IPS-20b (cell line): ENCODE data around the gene EGR4.
"Not testable (repeated sequence)": the region's sequence is repeated elsewhere in the genome, so short reads cannot be mapped to it uniquely, and the experiment has no call there.

Experiments
- H3K27ac ChIP-seq: one replicate; pipeline ENCODE4 v1.5.1; 2013; ENCODE audit warnings: low read length
- H3K27me3 ChIP-seq: 2 replicates; pipeline ENCODE4 v1.6.1; 2013; ENCODE audit warnings: mild to moderate bottlenecking, low read length, inconsistent platforms; ENCODE audit not compliant: insufficient read depth
- H3K36me3 ChIP-seq: 2 replicates; pipeline ENCODE4 v1.6.1; 2013; ENCODE audit warnings: low read depth, mild to moderate bottlenecking, inconsistent platforms, low read length, moderate library complexity; ENCODE audit not compliant: insufficient read depth
- H3K4me1 ChIP-seq: 2 replicates; pipeline ENCODE4 v1.6.1; 2013; ENCODE audit warnings: mild to moderate bottlenecking, control low read depth, inconsistent platforms, low read length, moderate library complexity; ENCODE audit not compliant: insufficient read depth
- H3K4me3 ChIP-seq: 2 replicates; pipeline ENCODE4 v1.5.1; 2013; ENCODE audit warnings: mild to moderate bottlenecking, low read length, inconsistent platforms
- H3K9ac ChIP-seq: 2 replicates; pipeline ENCODE4 v1.6.1; 2013; ENCODE audit warnings: low read depth, mild to moderate bottlenecking, inconsistent platforms, low read length, moderate library complexity
- H3K9me3 ChIP-seq: 2 replicates; pipeline ENCODE4 v1.6.1; 2013; ENCODE audit warnings: mild to moderate bottlenecking, low read depth, low read length, inconsistent platforms; ENCODE audit not compliant: insufficient read depth

Gene EGR4

DNA sequence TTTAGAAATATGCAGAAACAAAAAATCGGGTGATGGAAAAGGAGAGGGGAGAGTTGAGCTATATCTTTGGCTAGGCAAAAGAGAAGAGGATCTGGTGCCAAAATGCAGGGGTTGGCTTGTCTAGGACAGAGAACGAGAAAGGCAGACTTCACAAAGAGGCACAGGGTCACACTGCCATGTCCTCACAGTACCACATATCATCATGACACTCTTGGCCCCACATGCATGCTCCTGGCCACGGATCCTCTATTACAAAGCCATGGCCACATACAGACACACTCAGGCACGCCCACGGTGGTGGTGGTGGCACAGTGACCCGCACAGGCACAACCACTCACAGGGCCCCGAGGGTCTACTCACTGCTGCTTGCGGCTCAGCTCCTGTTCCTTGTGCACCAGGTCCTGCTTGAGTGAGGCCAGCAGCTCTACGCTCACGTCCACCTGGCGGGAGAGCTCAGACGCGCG lies 24.9 kb downstream of the EGR4 start:
- Histone ChIP-seq H3K27ac (no peak overlapping the region), H3K9me3 (no peaks in the 10 kb centered on the region), H3K4me3 (peak overlapping the region; percentile 64), H3K36me3 (no peaks in the 10 kb centered on the region; the same call in 1 of the 2 replicates), H3K4me1 (no peaks in the 10 kb centered on the region), H3K9ac (peak overlapping the region; percentile 56; the same call in 1 of the 2 replicates), H3K27me3 (peaks cover 55% of the 10 kb centered on the region)

DNA sequence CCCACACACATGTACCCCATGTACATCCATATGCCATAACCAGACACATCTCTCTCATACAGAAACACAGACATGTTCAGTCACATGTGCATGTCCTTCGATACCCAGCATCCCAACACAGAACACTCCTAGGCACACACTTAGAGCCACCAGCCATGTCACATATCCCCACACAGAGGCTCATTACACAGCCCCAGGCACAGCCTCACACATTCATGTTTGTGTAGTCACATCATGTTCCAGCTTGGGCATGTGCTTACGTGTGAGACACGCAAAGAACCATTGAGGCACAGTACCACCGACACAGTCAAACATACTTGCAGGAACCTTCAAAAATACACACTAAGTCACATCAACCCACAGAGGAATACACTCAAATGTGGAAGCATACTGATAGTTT lies 26.3 kb downstream of the EGR4 start:
- peaks cover 53% of the 10 kb centered on the region for H3K27me3 ChIP-seq
- no peak overlapping the region for H3K9ac ChIP-seq
- no peaks in the 10 kb centered on the region for H3K4me1 ChIP-seq
- no peak overlapping the region for H3K4me3 ChIP-seq
- H3K36me3 ChIP-seq, result peaks cover 4% of the 10 kb centered on the region; the same call in 1 of the 2 replicates
- H3K9me3 ChIP-seq, result no peaks in the 10 kb centered on the region
- no peak overlapping the region for H3K27ac ChIP-seq

DNA sequence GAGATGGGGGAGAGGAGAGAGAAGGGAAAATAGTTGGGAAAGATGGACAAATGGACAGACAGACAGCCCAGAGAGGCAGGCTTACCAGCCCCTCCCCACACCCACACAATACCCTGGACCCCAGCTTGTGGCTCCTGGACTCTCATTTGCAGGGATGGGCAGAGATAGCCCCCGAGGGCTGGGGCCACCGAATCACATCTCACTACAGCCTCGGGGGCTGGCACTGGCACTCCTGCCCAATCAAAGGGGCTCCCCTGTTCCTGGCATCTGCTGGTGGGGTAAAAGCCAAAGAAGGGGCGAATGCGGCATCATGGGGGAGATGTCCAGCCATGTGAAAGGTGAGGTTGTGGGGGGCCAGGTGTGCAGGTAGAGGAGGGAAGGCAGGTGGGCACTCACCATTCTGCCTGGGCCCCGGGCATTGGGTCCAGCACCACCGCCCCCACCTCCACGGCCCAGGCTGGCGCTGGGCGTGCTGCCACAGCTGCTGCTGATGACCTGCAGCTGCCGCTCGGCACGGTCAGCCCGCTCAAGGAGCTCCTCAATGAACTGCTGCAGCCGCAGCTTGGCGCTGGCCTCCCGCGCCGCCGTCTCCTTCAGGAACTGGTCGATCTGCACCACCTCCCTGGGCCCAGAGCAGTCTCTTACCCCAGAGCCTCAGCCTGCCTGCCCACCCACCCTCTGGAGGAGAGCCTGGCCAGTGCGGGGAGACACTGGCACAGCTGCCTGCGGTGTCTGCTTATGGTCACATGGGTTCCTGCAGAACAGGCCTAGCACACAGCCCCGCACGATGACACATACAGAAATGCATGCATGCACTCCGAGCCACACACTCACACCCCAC lies 27.1 kb downstream of the EGR4 start:
- Histone ChIP-seq H3K9ac (no peak overlapping the region), H3K36me3 (peaks cover 4% of the 10 kb centered on the region; the same call in 1 of the 2 replicates), H3K9me3 (no peaks in the 10 kb centered on the region), H3K27ac (no peak overlapping the region), H3K4me3 (no peak overlapping the region), H3K27me3 (peaks cover 48% of the 10 kb centered on the region), H3K4me1 (no peaks in the 10 kb centered on the region)

DNA sequence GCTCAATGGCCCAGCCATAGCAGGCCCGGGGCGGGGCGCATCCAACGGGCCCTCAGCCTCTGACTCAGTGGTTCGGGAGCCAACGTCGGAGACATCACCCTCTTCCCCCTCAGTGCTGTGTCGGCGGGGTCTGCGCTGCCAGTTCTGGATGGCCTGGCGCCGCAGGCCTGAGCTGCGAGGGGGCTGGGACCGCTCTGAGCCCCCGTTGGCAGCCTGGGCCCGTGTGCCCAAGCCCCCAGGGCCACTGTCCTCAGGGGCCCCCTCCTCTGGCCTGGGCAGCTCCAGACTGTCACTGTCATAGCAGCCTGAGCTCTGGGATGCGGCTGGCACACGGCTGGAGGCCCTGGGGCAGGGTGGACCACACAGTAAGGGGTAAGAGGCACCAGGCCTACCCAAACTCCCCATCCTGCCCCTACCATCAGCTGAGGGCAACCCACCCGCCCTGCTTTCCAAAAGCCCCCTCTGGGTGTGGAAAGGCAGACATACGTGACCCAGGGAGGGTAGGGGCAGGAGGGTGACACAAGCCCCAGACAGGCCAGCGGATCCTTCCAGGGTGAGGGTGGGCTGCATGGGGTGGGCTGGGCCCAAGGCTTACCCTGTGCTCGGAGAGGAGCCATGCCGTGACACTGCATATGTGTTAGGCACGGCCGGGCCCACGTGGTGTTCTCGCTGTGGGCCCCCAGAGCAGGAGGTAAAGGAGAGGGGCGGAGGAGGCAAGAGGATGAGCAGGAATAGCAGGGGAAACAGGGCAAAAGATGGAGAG lies 27.9 kb downstream of the EGR4 start:
- Histone ChIP-seq H3K4me3 (no peak overlapping the region), H3K9ac (no peak overlapping the region), H3K9me3 (no peaks in the 10 kb centered on the region), H3K27me3 (peaks cover 40% of the 10 kb centered on the region), H3K27ac (no peak overlapping the region), H3K36me3 (peaks cover 4% of the 10 kb centered on the region; the same call in 1 of the 2 replicates), H3K4me1 (no peaks in the 10 kb centered on the region; the same call in 1 of the 2 replicates)

DNA sequence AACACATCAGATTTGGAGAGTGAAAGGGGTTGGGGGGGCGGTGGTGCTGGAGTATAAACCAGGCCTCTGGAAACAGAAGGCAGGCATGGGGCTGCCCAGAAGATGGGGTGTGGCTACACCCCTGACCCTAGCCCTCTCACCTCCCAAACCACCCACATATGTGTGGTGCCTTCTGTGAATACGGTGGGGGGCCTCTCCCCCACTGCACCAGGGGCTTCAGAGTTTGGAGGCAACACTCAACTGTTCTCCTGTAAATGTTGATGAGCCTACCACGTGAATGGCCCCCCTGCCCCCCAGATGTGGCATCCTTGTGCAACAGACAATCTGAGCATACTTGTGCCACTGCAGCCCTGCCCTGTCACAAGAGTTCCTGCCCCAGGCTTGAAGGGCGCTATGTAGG lies 28.6 kb downstream of the EGR4 start:
- Histone ChIP-seq H3K27me3 (peaks cover 33% of the 10 kb centered on the region), H3K4me3 (no peak overlapping the region), H3K9ac (no peak overlapping the region), H3K27ac (no peak overlapping the region), H3K36me3 (peaks cover 8% of the 10 kb centered on the region; the same call in 1 of the 2 replicates), H3K4me1 (no peaks in the 10 kb centered on the region; the same call in 1 of the 2 replicates), H3K9me3 (no peaks in the 10 kb centered on the region)

DNA sequence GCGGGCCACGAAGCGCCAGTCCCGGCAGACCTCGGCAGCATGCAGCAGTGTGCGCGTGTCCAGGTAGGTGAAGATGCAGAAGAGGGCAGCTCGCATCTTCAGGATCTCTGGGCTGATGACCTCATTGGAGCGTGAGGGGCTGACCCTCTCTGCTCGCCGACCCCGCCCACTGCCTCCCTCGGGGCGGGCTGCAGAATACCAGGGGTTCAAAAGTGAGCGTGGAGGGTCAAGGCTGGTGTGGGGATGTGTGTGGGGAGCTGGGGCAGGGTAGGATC lies 29.1 kb downstream of the EGR4 start:
- Histone ChIP-seq H3K27ac (no peak overlapping the region), H3K36me3 (peaks cover 12% of the 10 kb centered on the region; the same call in 1 of the 2 replicates), H3K9me3 (no peaks in the 10 kb centered on the region), H3K9ac (no peak overlapping the region), H3K27me3 (peaks cover 27% of the 10 kb centered on the region), H3K4me3 (no peak overlapping the region), H3K4me1 (no peaks in the 10 kb centered on the region; the same call in 1 of the 2 replicates)

DNA sequence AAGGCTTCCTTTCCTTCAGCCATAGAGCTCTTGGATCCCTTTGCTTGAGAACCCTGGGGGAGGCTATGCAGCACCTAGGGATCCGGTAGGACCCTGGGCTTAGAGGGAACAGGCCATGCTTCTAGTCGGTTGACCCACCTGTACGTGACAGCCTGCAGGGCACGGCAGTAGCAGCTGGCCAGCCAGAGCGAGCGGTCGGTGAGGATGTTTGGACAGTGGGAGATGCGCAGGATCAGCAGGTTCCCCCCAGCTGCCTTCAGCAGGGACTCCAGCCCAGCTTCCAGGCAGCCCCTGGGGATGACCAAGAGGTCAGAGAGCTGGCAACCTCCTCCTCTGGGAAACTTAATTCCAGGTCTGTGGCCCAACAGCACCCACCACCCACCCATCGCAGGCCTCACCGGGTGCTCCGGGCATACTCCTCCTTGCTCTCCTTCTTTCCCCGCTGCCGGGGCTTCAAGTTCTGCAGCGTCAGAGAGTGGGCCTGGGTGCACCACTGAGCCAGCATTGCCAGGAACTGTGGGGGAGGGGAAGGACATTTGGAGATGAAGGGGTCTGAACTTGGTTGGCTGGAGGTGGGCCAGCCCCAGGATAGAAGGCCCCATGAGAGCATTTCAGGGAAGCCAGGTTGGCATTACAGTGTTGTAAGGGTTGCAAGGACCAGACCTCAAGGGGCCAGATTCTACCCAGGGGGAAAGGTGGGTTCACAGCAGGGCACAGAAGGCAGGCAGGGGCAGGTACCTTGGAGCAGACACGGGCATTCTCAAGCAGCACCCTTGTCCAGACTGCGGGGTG lies 29.6 kb downstream of the EGR4 start:
- Histone ChIP-seq H3K9me3 (no peaks in the 10 kb centered on the region), H3K27ac (no peak overlapping the region), H3K36me3 (peaks cover 12% of the 10 kb centered on the region; the same call in 1 of the 2 replicates), H3K9ac (no peak overlapping the region), H3K27me3 (peaks cover 22% of the 10 kb centered on the region), H3K4me1 (no peaks in the 10 kb centered on the region; the same call in 1 of the 2 replicates), H3K4me3 (no peak overlapping the region)

DNA sequence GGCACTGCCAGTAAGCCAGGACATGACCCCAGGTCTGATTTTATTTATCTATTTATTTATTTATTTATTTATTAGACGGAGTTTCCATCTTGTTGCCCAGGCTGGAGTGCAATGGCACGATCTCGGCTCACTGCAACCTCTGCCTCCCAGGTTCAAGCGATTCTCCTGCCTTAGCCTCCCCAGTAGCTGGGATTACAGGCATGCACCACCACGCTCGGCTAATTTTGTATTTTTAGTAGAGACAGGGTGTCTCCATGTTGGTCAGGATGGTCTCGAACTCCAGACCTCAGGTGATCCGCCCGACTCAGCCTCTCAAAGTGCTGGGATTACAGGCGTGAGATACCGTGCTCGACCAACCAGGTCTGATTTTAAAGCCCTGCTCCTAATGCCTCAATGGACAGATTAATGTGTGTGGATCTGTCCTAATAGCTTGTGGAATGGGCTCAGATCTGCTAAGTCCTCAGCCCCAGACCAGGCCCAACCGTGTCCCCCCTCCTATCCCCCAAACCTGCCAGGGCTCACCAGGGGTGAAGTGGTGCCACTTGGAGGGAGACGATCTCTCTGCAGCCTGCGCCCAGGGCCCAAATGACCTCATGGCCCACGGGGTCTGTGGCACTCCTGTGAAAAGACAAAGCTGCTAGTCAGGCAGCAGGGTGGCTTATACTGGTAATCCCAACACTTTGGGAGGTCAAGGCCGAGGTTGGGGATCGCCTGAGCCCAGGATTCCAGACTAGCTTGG lies 30.5 kb downstream of the EGR4 start:
- not testable (repeated sequence) for H3K4me3 ChIP-seq, H3K9me3 ChIP-seq, H3K9ac ChIP-seq, H3K4me1 ChIP-seq, H3K27ac ChIP-seq
- H3K36me3 ChIP-seq, result peaks cover 17% of the 10 kb centered on the region; the same call in 1 of the 2 replicates
- H3K27me3 ChIP-seq, result peaks cover 13% of the 10 kb centered on the region

DNA sequence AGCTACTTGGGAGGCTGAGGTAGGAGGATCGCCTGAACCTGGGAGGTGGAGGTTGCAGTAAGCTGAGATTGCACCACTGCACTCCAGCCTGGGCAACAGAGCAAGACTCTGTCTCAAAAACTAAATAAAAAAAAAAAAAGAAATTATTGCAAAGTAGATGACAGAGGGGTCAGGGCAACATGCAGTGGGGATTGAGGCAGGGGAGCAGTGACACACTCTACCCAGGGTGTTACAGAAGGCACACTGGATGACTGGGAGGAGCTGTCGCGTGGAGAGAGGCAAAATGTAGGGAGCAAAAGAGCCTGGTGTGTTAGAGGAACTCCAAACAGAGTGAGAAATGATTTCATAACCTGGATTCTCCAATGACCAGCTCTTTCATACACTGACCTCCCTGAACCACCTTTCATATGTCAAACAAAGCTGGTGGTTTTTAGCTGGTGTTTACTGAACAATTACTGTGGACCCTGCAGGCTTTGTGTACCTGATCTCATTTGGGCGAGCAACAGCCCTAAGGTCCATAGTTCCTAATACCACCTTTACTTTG lies 31.2 kb downstream of the EGR4 start:
- H3K9ac ChIP-seq, result no peak overlapping the region
- no peak overlapping the region for H3K4me3 ChIP-seq
- H3K36me3 ChIP-seq, result peaks cover 17% of the 10 kb centered on the region; the same call in 1 of the 2 replicates
- H3K27ac ChIP-seq, result no peak overlapping the region
- H3K9me3 ChIP-seq, result no peaks in the 10 kb centered on the region
- H3K4me1 ChIP-seq, result no peaks in the 10 kb centered on the region; the same call in 1 of the 2 replicates
- peaks cover 7% of the 10 kb centered on the region for H3K27me3 ChIP-seq

DNA sequence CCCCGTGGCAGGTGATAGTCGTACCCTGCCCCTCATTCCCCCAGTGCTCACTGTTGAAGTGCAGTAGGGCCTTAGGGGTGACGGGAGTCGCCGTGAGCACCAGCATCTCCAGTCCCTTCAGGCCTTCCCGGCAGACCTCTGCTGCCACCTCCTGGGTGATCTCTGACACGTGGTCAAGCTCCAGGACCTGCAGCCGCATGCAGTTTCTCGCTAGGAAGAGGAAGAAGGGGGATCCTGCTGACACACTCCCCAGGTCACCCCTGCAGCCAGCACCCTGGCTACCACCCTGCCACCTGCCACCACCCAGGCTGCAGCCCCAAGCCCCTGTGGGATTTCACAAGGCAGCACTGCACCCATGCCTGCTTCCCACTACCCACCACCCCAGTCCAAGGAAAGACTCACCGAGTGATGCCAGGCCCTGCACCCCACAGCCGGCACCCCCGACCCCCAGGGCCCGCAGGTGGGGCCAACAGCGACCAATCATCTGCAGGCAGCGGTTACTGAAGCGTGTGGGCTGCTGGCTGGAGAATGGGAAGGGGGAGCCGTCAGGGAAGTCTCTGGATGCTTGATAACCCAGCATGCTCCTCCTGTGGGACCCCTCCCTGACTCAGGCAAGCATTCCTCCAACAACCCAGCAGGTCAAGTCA lies 32.9 kb downstream of the EGR4 start:
- Histone ChIP-seq H3K36me3 (peaks cover 17% of the 10 kb centered on the region; the same call in 1 of the 2 replicates), H3K27me3 (no peaks in the 10 kb centered on the region), H3K4me1 (no peaks in the 10 kb centered on the region; the same call in 1 of the 2 replicates), H3K4me3 (no peak overlapping the region), H3K27ac (no peak overlapping the region), H3K9ac (peak overlapping the region; percentile 32; the same call in 1 of the 2 replicates), H3K9me3 (no peaks in the 10 kb centered on the region)
